Hematopoietic multipotent progenitor cell treated with erythropoietin and hydrocortisone succinate and interleukin-3 and kit ligand, for 15 days (in vitro differentiated cells): Measurements from ENCODE around the gene HOXB9.

Source experiments
- DNase-seq: peaks from one replicate; pipeline ENCODE4 v3.0.0-alpha.2; 2015; ENCODE audit warnings: low spot score

HOXB9 gene

DNA sequence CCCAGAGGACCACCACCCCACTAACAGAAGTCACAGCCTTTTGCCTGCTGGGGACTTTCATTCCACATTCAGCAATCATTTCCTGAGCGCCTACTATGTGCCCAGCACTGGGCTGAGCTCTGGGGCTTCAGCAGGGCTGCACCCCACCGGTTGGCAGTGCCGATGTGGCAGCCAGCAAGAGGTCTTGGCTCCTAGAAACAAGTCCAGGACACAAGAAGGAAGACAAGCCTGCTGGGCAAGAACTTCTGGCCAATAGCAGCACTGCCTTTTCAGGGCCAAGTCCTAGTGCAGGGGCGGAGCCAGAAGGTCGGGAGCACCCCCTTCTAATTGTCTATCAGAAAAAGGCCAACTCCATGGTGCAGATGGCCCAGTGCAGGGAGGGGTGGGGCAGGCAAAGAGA is 13.0 kb upstream of the HOXB9 start:
- DNase-seq, result no peak

DNA sequence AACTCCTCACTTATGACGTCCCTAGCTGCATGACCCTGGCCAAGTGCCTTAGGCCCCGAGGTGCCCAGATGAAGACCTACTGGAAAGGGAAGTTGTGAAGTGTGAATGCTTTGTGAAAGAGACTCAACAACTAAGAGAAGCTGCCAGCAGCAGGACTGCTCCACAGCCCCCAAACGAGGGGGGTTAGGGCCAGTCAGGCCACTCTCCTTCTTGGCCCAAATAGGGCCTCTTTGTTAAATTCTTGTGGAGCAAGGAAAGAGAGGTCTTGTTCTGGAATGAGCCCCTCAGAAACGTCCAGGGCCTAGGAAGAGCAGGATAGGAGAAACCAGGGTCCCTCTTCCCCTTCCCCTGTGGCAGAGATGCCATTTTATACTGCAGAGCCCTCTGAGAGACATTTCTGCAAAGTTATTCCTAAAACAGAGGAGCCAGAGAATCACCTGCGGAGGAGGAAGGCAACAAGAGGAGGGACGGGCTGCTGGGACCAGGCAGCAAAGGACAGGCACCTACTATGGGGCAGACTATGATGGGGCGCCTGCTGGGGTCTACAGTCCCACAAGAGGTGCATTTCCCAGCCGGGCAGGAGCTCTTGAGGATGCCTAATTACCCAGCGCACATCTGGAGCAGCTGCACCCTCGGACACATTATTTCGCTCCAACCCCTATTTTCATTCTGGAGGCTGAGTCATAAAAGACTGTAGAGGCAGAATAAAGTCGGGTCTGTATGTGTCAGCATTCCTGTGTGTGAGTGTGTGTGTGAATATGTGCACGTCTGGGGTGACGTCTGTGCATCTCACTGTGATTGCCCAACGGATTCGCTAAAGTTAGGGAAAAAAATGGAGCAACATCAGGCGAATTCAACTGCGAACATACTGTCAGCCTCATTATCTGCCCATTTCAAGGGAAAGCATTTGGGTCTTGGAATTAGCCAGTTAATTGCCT is 11.4 kb upstream of the HOXB9 start:
- DNase-seq, result no peak

DNA sequence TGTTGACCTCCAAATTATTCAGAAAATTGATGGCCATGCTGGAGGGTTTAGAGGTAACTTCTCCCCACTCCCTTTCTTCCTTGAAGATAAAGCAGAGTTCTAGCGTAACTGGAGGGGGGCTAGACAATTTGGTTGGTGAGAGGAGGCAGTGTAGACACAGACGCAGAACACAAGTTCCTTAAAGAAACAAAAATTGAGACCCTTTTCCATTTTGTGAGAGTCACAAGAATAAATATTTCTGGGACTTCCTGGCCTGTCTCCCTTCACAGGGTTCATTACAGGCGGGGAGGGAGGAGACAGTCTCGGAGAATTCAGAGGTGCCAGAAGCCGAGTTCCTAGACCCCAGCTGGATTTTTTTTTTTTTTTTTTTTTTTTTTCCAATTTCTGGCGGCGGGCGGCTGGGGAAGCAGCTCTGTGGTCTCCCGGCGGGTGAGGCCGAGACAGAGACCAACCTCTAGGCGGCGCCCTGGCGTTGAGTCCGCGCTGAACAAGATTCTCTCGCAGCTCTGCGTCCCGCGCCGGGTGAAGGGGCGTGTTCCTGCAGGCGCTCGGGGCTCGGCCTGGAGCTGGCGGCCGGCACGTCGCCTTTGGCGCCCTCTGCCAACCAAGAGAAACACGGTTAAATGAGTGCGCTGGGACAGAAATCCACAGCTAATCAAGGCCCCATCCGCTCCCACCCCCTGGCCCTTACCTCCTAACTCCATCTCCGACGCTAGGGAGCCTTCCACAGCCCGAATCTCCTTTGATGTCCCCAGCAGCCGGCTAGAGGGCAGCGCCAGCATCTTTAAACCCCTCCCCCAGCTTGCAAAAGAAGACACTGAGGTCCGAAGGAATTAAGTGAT is 10.2 kb upstream of the HOXB9 start:
- peak; percentile 31 for DNase-seq

DNA sequence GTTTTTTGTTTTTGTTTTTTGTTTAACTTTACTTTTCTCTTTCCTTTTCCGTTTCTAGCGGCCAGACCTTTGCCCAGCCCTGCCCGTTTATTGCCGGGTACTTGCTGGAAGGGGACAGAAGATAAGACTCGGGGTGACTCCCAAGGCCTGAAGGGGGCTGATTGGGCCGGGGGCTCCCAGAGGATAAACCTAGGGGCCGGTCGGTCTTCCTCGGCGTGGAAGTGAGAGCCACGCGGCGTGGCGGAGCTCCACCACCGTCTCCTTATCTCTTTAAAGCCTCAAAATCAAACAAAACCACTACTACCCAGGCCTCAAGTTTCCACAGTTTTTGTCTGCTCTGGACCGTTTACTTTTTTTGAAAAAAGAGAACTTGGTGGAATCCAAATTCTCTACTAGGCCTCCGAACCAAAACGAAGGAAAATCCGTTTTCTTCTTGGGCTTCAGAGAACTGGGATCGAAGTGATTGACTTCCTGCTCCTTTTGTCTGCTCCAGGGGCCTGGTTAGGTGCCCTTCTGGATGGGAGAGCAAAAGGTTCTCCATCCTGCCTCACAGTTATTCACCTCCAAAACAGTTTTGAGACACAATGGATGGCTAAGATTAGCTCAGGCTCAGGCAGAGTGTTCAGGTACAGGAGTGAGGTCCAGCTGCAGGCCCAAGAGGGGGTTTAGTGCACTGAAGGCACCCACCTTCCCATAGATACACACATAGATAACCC is 8.5 kb upstream of the HOXB9 start:
- no peak for DNase-seq

DNA sequence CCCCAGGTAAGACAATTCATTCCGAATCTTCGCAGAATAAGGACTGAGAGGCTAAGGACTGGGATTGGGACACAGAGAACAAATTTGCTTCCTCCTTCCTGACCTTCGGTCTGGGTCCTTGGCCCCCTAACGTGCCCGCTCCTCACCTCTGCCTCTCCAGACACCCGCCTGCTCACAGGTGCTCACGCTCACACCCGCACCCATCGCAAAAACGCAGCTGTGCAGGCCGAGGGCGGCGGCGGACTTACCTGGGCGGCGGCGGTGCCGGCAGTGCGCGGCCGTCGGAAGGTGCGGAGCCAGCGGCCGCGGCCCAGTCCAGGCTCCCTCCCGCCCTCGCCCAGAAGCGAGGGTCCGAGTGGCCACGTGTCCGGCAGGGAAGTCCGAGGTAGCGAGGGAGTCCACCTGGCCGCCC is 7.1 kb upstream of the HOXB9 start:
- no peak for DNase-seq

DNA sequence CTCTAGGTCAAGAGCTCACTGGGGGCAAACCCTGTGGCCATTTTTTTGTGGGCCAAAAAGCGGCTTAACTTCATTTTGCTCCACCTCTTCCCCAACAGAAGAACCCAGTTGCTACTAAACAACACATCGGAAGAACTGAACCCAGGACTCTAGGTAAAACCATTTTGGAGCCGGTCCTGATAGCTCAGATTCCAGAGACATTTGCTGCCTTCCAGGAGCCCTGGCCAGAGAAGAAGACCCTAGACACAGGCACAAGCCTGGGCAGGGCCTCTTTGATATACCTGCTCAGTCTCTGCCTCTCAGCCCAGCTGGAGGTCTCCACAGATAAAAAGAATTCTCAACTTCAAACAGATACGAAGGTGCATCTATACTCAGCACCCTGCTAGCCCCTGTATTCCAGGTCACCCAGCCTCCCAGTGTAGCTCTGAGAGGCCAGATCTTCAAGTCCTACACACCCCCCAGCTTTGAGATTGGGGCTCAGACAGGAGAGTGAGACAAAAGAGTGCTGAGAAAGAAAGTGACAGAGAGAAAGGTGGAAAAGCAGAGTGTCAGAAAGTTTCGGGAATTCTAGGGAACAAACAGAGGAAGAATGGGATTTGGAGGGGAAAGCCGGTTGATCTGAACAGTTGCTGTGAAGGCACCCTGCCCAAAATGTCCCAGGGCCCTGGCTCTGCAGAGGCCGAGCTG is 6.6 kb upstream of the HOXB9 start:
- no peak for DNase-seq

DNA sequence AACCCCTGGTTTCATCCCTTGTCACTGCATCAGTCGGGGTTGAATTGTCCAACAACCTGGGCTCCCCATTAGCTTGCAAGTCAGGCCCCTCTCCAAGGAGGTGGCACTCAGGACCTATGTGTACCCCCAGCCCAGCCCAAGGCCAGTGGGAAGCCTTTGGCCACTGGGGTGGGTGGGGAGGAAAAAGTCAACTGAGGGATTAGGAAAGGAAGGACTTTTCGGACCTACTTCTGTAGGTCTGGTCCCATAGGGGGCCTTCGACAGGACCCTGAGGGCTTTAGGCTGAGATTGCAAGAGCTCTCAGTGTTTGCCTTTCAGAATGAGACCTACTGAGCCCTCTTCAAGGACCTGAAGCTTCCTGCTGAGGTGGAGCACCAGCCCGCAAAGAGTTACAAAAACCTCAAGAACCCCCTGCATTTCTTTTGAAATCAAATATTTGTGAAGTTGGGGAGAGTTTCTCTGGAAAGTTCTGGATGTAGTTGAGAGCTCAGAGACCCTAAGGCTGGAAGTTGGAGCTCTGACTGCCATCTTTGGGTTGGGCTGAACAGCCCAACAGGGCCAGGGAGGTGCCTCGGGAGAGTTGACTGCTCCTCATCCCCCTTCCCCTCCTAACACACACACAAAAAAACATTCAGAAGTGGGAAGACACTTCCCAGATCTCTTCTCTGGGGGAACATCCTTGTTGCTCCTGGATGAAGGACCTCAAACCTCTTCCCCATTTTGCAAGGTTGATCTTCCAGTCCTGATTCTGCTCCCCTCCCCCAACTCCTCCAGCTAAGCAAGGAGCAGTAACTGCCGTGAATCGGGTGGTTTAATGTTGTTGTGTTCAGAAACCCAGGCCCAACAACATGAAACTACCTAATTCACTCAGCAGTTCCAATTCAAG is 5.8 kb upstream of the HOXB9 start:
- DNase-seq, result no peak

DNA sequence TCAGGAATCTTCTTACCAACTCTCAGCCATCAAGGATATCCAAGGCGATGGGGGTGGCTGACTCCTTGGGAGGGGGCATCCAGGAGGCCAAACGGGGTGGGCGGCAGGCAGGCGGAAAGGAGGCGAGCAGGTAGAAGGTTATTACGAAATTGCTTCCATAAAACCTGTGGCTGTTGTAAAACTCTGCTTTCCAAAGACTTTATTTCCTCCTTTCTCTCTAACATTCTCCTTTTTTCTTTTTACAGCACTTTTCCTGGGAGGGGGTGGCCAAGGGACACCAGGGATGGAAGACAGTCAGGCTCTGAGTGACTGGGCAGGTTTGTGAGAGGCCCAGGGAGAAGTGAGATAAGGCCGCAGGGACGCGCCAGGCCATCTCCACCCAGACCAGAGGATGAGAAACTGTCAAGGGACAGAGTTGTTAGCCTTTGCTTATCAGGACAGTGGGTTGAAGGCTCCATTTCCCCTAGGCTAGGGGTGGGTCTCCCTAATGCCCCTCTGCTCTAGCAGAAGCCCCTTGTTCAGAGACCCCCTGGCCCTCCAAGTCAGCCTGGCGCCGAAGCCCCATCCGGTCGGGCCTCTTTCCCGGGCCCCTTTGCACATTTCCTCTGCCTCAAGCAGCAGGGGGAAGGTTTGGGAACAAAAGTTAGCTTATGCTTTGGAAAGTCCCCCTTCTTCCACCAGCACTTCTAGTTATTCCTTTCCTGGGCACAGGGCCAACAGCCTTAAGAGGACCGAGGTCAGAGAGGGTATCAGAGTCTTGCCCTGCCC is 5.0 kb upstream of the HOXB9 start:
- DNase-seq, result no peak

DNA sequence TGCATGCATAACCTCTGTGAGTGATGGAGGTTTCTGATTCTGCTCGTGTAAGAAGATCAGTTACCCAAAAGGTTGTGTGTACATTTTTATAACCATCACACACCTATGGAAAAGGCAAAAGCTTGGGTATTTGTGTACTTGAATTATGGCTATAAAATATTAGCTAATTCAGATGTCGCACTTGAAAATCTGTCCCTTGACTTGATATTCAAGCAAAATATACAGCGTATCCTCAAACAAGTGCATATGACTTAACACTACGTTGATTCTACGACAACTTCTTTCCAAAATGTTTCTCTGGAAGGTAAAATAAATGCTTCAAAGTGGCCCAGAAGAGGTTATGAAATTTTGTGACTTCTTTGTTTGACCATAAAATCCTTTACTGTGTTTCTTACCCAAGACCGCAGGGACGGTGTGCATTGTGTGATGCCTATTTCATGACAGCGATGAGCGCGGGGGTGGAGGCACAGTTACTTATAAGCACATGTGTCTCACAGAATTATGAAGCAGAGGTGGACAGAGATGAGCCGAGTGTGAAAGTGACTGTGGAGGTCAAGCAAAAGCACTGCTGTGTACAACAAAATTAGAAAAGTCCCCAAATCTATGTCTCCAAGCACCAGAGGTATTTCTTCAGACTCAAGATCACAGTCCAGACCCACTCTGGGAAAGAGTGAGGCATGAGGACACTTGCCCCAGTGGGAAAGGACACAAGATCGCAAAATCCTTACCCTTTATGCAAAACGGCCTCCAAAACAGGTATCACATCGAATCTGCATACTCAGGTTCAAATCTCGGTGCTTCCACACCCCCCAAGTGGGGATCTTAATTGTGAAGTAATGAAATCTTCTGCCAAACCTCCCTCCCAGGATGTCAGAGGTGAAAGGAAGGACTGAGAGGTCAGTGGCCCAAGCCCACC is 4.1 kb upstream of the HOXB9 start:
- DNase-seq, result no peak

DNA sequence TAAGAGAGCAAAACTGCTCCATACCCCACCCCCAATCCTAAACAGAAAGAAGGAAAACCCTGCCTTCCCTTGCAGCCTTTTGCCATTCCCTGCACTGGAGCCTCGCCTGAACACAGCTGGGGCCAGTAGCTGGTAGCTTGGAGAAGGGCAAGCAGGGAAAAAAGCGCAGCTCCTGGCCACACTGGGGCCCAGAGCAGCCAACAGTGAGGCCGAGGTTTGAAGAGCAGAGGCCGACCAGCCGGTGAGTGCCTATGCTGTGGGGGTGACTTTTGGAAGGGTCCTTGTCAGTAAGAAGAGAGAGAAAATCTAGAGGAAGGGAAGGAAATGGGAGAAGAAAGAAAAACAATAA is 3.2 kb upstream of the HOXB9 start:
- no peak for DNase-seq

DNA sequence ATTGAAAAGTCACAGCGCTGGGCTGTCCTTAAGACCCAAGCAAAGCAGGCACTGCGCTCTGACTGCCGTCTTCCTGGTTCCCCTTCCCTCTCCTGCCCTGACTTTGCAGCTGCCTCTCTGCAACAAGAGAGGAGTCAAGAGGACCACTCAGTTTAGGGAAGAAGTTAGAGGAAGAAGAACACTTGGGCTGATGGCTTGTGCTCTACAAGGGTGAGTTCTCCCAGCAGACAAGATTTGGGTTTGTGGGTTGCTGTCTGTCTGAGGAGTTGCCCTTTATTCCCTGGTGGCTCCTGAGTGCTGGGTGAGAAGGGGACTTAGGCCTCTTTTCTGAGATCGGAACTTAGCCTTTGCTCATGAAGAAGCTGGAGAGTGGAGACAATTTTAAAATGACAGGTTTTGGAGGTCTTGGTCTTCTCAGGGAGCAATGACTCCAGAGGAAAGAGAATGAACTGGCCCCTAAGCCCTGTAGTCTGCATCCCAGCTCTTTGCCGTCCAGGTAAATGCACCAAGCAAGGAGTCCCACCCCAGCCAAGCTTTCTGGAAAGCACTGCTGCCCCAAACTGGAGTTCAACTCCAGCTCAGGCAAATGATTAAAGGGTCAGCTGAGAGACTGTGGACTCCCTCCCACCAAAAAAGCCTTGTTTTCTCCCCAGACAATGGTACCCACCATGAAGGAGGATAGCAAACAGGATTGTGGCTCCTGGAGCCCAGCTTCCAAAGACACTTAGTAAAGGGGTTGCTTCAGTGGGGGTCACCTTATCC is 2.7 kb upstream of the HOXB9 start:
- no peak for DNase-seq

DNA sequence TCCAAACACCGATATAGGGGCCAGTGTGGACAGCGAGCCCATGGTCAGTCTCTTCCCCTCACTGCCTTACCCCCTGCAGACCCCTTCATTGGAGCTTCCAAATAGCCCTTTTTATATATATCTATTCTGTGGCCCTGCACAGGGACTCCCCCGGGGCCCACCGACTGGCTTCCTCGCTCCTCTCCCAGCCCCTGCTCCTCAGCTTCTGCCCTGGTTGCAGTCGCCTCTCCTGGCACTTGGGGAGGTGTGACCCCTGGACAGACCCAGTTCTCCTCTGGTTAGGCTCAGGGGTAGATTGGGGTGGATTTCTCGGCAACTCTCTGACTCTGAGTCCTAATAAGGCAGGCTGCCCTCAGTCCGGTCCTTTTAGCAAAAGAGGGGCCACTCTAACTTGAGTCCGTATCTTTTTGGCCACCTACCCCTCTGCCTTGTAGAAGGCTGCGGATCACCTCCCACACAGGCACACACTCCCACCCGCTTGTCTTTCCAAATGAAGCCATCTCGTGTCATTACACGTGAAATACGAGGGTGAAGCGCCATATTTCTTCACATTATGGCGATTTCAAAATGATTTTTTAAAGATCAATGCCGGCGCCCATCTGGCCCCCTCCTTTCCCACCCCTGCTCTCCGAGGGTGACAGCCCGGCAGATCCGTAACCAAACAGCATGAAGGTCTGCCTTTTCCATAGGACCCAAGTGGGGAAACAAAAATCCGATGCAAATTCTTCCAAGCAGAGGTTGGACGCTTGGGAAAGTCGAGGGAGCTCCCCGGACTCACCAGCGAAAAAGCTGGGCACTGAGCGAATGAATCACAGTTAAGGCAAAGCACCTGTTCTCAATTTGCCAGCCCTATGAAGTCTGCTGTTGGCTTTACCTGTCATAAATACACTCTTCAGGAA is 1.7 kb upstream of the HOXB9 start:
- no peak for DNase-seq

DNA sequence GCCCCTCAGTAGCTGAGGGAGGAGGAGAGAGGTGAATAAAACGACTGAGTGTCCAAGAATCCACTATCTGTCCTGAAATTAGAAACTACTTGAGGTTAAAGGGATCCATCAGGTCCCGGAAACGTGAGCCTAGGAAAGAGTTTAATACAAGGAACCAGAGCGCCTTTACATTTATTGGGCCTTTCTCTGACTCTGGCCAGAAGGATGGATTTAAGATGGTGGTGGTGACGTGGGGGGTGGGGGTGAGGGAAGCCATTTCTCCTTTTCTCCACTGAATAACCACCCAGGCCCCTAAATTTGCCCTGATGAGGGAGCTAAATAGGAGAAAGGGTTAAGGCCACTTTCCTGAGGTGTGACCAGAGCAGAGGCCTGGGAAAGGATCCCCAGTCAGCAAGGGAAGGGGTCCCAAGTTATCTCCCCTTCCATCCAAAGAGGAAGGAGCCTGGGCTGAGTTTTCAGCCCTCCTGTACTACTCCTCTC is 1.0 kb upstream of the HOXB9 start:
- DNase-seq, result no peak

DNA sequence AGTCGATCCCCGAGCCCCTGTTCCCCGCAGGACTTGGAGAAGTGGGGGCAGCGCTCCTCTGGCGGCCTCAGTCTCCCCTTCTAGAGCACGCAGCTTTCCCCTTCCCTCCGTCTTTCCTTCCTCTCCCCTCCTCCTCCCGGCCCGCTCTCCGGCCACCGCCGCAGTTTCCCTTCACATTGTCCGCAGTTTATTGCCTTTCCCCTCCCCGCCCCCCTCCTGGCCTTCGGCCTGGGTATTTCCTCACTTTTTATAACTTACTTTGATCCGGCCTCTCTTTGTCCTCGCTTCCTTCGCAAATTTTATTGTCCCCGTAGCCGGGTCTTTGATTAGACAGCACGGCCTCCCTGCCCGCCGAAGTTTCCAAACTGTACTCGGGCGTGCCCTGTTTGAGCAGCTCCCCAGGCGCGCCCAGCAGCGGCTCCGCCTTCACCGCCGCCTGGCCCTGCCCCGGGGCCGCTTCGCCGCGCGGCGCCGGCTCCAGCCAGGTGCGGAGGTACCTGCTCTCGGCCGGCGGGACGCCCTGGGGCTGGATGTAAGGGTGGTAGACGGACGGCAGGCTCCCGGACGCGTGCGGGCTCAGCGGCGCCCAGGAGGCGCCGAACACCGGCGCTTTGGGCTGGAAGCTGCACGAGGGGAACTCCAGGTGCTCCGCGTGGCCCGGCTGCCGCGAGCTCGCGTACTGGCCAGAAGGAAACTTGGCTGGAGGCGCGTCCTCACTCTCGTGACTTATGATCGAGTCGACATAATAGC is 488 bp downstream of the HOXB9 start:
- DNase-seq, result peak; percentile 8

DNA sequence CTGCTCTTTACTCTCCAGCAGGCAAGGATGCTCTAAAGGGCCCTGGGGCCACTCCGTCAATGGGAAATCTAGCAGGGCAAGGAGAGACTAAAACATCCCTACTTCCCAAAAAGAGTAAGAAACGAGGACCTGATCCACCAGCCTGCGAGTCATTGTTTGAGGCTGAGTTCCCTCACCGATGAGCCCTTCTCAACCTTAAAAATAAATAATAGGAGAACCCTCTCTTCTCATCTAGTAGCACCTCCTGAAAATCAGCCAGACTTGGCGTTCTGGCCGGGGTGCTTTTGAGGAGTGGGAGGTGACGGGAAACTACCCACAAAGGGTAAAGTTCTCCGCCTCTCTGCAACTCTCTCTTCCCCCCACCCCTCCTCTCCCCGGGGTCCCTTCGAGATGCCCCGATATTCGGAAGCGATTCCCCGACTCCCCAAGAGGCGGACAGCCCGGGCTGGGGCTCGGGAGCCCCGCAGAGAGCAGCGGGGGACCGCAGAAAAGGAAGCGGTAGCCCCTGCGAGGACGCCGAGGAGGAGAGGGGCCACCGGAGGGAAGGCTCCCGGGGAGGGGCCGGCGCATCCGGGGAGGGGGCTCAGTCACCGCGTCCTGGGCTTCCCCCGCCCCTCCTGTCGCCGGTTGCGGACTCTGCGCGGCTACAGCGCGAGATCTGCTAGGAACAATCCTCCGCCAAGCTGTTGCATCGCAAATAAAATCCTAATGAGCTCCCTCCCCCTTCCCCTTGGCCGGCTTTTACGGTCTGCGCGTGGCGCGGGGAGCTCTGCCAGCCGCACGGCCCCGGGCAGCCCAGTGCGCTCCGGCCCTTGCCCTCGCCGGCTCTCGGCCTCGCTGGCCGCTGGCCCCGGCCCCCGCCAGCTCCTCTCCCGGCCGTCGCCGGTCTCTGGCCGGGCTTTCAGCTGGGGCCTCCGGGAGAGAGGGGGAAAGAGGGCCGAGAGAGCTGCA is 1.3 kb downstream of the HOXB9 start:
- DNase-seq, result no peak
